ENCODE measurements around the gene ZNF700. TPM values are rescaled to one million over a fixed set of nuclear protein-coding genes. Genes with fewer than 3 reads are reported as not detected.
A peak's percentile ranks its signal among the peaks of the same experiment; 100 is the strongest.

ZNF700 gene
- total and polyA plus RNA-seq, 2 experiments from 2014 or later: 3.3 to 10.3 TPM

DNA sequence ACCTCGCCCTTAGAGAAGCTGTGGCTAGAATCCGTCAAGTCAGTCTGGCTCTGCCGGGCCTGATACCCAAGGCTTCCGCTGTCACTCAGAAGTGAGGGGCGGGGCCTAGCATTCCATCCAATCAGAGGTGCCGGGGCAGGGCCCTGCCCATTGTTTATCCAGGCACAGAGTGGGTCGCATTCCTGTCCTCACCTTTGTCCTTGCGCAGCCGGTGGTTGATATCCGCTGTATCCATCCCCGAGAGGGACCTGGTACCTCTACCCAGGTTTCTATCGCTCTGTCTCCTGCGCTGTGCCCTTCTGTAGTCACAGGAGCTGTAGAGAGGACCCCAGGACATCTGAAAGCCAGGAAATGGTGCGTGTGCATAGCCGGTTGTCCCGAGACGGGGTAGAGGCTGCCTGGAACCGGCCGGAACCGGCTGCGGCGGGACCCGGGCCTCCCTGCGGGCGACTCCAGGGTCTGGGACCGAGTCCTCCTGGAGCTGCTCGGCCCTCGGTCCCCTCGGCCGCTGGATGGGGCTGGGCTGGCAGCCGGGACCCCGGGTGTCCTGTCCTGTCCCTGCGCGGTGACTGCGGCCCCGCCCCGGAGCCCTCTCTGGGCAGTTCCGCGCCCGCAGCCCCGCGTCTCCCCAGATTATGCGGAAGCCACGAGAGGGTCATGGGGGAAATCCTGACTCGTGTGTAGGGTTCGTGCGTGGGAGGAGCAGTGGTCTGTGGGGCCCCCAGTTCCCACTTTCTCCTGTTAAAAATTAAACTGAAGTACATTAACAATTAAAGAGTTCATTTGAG is 40.1 kb downstream of the ZNF700 start, which contains the start of gene ZNF763:
Gene ZNF763 (plus strand): TSS at position 183 of the 788 bp plus-strand sequence. CDS start 169 bp downstream, at position 352.
- TF ChIP-seq, protein P1, sequence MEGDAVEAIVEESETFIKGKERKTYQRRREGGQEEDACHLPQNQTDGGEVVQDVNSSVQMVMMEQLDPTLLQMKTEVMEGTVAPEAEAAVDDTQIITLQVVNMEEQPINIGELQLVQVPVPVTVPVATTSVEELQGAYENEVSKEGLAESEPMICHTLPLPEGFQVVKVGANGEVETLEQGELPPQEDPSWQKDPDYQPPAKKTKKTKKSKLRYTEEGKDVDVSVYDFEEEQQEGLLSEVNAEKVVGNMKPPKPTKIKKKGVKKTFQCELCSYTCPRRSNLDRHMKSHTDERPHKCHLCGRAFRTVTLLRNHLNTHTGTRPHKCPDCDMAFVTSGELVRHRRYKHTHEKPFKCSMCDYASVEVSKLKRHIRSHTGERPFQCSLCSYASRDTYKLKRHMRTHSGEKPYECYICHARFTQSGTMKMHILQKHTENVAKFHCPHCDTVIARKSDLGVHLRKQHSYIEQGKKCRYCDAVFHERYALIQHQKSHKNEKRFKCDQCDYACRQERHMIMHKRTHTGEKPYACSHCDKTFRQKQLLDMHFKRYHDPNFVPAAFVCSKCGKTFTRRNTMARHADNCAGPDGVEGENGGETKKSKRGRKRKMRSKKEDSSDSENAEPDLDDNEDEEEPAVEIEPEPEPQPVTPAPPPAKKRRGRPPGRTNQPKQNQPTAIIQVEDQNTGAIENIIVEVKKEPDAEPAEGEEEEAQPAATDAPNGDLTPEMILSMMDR (IDR thresholded peaks at IDR 0.05; ENCODE audit: low read depth, low read length): no peak
- Histone ChIP-seq H3K4me3 (peak within 1 kb of the TSS; percentile 71), H3K27me3 (no peaks in the 10 kb centered on the region), H3K9me3 (ENCODE audit: low read depth) (no peaks in the 10 kb centered on the region), H3K4me1 (ENCODE audit: low read depth) (peaks cover 3% of the 10 kb centered on the region), H3K36me3 (no peaks in the 10 kb centered on the region), H3K27ac (peak within 1 kb of the TSS; percentile 85)
- DNase-seq (ENCODE audit: low read depth in 1 of 2, low spot score in 1 of 2): peak; percentile 88 to 95

DNA sequence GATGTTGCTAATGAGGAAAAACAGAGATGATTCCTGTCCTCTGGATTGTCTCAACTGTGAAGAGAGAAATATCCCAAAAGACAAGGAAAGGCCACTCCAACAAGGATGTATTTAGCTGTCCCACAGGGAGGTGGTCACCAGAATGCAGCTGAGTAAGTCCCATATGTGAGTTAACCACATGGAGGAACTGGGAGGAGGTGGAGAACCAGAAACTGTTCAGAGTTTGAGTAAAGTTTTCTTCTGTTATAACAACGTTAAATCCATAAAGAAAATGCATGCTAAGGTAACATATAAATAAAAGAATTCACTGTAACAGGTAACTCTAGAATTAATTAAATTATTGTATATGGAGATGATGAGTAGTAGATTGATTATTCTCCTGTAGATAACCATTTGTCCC is 45.3 kb downstream of the ZNF700 start:
- H3K36me3 ChIP-seq: no peaks in the 10 kb centered on the region
- H3K27ac ChIP-seq: no peak overlapping the region
- no peaks in the 10 kb centered on the region for H3K27me3 ChIP-seq
- H3K4me3 ChIP-seq: no peak overlapping the region
- TF ChIP-seq, protein P1 (IDR thresholded peaks at IDR 0.05; ENCODE audit: low read depth, low read length): no peak
- DNase-seq (ENCODE audit: low read depth in 1 of 2, low spot score in 1 of 2): no peak
- H3K9me3 ChIP-seq (ENCODE audit: low read depth): no peaks in the 10 kb centered on the region
- H3K4me1 ChIP-seq (ENCODE audit: low read depth): peaks cover 3% of the 10 kb centered on the region

DNA sequence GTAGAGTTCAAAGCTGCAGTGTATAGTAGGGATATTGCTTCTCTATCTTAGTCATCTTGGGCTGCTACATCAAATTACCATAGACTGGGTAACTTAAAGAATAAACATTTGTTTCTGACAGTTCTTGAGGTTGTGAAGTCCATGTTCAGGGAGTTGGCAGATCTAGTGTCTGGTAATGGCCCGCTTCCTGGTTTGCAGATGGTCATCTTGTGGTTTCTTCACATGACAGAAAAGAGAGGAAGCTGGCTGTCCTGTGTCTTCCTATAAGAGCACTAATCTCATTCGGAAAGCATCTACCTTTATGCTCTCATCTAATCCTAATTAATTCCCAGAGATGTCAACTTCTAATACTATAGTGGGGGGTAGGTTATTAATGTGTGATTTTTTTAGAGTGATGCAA is 46.1 kb downstream of the ZNF700 start:
- H3K36me3 ChIP-seq: no peaks in the 10 kb centered on the region

DNA sequence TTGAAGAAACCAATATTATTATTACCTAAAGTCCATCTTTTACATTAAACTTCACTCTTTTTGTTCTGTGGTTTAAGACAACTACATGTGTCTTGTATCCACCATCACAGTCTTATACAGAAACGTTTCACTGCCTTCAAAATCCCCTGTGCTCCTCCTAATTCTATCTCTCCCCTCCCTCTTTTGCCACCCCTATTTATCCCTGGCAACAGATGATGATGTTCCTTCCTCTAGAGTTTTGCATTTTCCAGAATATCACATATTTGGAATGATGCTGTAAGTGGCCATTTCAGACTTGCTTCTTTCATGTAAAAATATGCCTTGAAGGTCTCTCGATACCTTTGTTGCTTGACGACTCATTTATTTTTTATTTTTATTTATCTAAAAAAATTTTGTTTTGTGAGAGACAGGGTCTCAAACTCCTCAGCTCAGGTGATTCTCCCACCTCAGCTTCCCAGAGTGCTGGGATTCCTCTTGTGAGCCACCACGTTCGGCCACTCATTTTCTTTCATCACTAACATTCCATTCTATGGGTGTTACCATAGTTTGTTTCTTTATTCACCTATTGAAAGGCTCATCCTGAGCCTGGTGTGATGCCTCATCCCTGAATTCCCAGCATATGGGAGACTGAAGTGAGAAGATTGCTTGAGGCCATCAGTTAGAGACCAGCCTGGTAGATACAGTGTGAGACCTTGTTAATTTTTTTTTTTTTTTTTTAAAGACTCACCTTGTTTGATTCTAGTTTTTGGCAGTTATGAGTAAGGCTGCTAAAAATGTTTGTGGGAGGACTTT is 48.3 kb downstream of the ZNF700 start:
- TF ChIP-seq, protein P1 (IDR thresholded peaks at IDR 0.05; ENCODE audit: low read depth, low read length): no peak
- no peak for DNase-seq (ENCODE audit: low read depth in 1 of 2, low spot score in 1 of 2)
- H3K27me3 ChIP-seq: no peaks in the 10 kb centered on the region
- H3K4me3 ChIP-seq: no peak overlapping the region
- peaks cover 3% of the 10 kb centered on the region for H3K36me3 ChIP-seq
- no peak overlapping the region for H3K27ac ChIP-seq
- no peaks in the 10 kb centered on the region for H3K9me3 ChIP-seq (ENCODE audit: low read depth)
- no peaks in the 10 kb centered on the region for H3K4me1 ChIP-seq (ENCODE audit: low read depth)

More for the DNA sequence above, 46.1 kb downstream of the ZNF700 start:
- Histone ChIP-seq H3K27ac (no peak overlapping the region), H3K27me3 (no peaks in the 10 kb centered on the region), H3K9me3 (ENCODE audit: low read depth) (no peaks in the 10 kb centered on the region), H3K4me1 (ENCODE audit: low read depth) (no peaks in the 10 kb centered on the region), H3K4me3 (no peak overlapping the region)
- TF ChIP-seq, protein P1 (IDR thresholded peaks at IDR 0.05; ENCODE audit: low read depth, low read length): no peak
- DNase-seq (ENCODE audit: low read depth in 1 of 2, low spot score in 1 of 2): no peak

DNA sequence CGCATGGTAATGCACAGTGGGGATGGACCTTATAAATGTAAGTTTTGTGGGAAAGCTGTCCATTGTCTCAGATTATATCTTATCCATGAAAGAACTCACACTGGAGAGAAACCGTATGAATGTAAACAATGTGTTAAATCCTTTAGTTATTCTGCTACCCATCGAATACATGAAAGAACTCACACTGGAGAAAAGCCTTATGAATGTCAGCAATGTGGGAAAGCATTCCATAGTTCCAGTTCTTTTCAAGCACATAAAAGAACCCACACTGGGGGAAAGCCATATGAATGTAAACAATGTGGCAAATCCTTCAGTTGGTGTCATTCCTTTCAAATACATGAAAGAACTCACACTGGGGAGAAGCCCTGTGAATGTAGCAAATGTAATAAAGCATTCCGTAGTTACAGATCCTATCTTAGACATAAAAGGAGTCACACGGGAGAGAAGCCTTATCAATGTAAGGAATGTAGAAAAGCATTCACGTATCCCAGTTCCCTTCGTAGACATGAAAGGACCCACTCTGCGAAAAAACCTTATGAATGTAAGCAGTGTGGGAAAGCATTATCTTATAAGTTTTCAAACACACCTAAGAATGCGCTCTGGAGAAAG is 53.7 kb downstream of the ZNF700 start:
- H3K9me3 ChIP-seq (ENCODE audit: low read depth): peaks cover 7% of the 10 kb centered on the region
- no peak overlapping the region for H3K27ac ChIP-seq
- TF ChIP-seq, protein P1 (IDR thresholded peaks at IDR 0.05; ENCODE audit: low read depth, low read length): no peak
- H3K4me3 ChIP-seq: no peak overlapping the region
- no peaks in the 10 kb centered on the region for H3K27me3 ChIP-seq
- peaks cover 3% of the 10 kb centered on the region for H3K36me3 ChIP-seq
- H3K4me1 ChIP-seq (ENCODE audit: low read depth): no peaks in the 10 kb centered on the region
- no peak for DNase-seq (ENCODE audit: low read depth in 1 of 2, low spot score in 1 of 2)
